ENCODE data around the gene ATP8A2.
"Not testable (repeated sequence)": the region's sequence is repeated elsewhere in the genome, so short reads cannot be mapped to it uniquely, and the experiment has no call there.

DNA sequence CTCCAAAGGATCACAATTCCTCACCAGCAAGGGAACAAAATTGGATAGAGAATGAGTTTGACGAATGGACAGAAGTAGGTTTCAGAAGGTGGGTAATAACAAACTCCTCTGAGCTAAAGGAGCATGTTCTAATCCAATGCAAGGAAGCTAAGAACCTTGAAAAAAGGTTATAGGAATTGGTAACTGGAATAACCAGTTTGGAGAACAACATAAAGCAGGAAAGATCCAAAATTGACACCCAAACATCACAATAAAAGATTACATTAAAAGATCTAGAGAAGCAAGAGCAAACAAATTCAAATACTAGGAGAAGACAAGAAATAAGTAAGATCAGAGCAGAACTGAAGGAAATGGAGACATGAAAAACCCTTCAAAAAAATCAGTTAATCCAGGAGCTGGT lies 583.2 kb downstream of the ATP8A2 start:
- TF ChIP-seq CTCF (IDR thresholded peaks at IDR 0.05; ENCODE audit: poor library complexity, severe bottlenecking); POLR2AphosphoS5 (IDR thresholded peaks at IDR 0.05); EZH2 (IDR thresholded peaks at IDR 0.05; ENCODE audit: borderline replicate concordance, insufficient read depth, low read length, poor library complexity, severe bottlenecking): not testable (repeated sequence)
- TF ChIP-seq, protein P1, sequence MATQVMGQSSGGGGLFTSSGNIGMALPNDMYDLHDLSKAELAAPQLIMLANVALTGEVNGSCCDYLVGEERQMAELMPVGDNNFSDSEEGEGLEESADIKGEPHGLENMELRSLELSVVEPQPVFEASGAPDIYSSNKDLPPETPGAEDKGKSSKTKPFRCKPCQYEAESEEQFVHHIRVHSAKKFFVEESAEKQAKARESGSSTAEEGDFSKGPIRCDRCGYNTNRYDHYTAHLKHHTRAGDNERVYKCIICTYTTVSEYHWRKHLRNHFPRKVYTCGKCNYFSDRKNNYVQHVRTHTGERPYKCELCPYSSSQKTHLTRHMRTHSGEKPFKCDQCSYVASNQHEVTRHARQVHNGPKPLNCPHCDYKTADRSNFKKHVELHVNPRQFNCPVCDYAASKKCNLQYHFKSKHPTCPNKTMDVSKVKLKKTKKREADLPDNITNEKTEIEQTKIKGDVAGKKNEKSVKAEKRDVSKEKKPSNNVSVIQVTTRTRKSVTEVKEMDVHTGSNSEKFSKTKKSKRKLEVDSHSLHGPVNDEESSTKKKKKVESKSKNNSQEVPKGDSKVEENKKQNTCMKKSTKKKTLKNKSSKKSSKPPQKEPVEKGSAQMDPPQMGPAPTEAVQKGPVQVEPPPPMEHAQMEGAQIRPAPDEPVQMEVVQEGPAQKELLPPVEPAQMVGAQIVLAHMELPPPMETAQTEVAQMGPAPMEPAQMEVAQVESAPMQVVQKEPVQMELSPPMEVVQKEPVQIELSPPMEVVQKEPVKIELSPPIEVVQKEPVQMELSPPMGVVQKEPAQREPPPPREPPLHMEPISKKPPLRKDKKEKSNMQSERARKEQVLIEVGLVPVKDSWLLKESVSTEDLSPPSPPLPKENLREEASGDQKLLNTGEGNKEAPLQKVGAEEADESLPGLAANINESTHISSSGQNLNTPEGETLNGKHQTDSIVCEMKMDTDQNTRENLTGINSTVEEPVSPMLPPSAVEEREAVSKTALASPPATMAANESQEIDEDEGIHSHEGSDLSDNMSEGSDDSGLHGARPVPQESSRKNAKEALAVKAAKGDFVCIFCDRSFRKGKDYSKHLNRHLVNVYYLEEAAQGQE (IDR thresholded peaks at IDR 0.05; ENCODE audit: borderline replicate concordance), result not testable (repeated sequence)
